Endothelial cell (in vitro differentiated cells): ENCODE data around the gene SENP6. TPM values are rescaled to one million over a fixed set of nuclear protein-coding genes. Genes with fewer than 3 reads are reported as not detected.
"Not testable (repeated sequence)": the region's sequence is repeated elsewhere in the genome, so short reads cannot be mapped to it uniquely, and the experiment has no call there.

ENCODE experiments used
- DNase-seq: peaks from one replicate; pipeline ENCODE4 v3.0.0; 2021; ENCODE audit warnings: low spot score
- H3K27ac Mint-ChIP-seq: one replicate; pipeline ENCODE4 v1.8.0; 2021; ENCODE audit warnings: mixed read lengths, inconsistent platforms; ENCODE audit not compliant: unreplicated experiment
- H3K27me3 Mint-ChIP-seq: one replicate; pipeline ENCODE4 v1.8.0; 2021; ENCODE audit warnings: mild to moderate bottlenecking, moderate library complexity, mixed read lengths, inconsistent platforms; ENCODE audit not compliant: unreplicated experiment
- H3K36me3 Mint-ChIP-seq: one replicate; pipeline ENCODE4 v1.8.0; 2021; ENCODE audit warnings: mild to moderate bottlenecking, low read depth, mixed read lengths, inconsistent platforms; ENCODE audit not compliant: unreplicated experiment
- H3K4me1 Mint-ChIP-seq: one replicate; pipeline ENCODE4 v1.8.0; 2021; ENCODE audit warnings: mild to moderate bottlenecking, mixed read lengths, inconsistent platforms; ENCODE audit not compliant: unreplicated experiment
- H3K4me3 Mint-ChIP-seq: one replicate; pipeline ENCODE4 v1.8.0; 2021; ENCODE audit warnings: mild to moderate bottlenecking, mixed read lengths, inconsistent platforms; ENCODE audit not compliant: unreplicated experiment
- H3K9me3 Mint-ChIP-seq: one replicate; pipeline ENCODE4 v1.8.0; 2021; ENCODE audit warnings: mixed read lengths, inconsistent platforms; ENCODE audit not compliant: unreplicated experiment
- total RNA-seq: library from RNA; stranded (reverse); fragmentation: NEBNext Ultra II Directional; extraction: Animal tissue kit (Norgen Biotek cat#: 25700); gene quantifications from one replicate; pipeline ENCODE4 v1.2.1, GENCODE V29; 2021; ENCODE audit not compliant: unreplicated experiment
- TF ChIP-seq, protein P1 (sequence below): fragments of 200-600 bp; sonication (generic); IDR thresholded peaks from one replicate; pipeline ENCODE4 v1.5.0; 2021; ENCODE audit warnings: antibody characterized with exemption; ENCODE audit not compliant: unreplicated experiment

The SENP6 gene
- total RNA-seq, 1 donor from 2014 or later, result 135 TPM

DNA sequence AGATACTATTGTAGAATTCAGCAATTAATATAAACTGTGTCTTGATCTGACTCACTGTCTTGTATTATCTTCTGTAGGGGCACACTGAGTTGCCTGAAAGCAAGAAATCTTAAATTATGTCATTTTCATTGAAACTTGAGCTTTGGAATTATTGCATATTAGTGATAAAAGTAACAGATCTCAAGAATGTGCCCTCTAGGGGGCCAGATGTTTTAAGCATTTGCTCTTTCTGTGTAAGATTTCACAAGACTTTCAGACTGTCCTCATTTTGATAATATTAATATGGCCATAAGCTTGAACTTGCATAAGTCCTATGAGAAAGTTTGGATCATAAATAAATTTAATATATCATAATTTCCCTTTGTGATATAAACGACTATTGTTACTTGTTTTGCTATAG, 91.9 kb downstream of the SENP6 start:
- H3K36me3 Mint-ChIP-seq, result peaks cover 19% of the 10 kb centered on the region
- no peak overlapping the region for H3K4me3 Mint-ChIP-seq
- no peak for DNase-seq
- TF ChIP-seq, protein P1, sequence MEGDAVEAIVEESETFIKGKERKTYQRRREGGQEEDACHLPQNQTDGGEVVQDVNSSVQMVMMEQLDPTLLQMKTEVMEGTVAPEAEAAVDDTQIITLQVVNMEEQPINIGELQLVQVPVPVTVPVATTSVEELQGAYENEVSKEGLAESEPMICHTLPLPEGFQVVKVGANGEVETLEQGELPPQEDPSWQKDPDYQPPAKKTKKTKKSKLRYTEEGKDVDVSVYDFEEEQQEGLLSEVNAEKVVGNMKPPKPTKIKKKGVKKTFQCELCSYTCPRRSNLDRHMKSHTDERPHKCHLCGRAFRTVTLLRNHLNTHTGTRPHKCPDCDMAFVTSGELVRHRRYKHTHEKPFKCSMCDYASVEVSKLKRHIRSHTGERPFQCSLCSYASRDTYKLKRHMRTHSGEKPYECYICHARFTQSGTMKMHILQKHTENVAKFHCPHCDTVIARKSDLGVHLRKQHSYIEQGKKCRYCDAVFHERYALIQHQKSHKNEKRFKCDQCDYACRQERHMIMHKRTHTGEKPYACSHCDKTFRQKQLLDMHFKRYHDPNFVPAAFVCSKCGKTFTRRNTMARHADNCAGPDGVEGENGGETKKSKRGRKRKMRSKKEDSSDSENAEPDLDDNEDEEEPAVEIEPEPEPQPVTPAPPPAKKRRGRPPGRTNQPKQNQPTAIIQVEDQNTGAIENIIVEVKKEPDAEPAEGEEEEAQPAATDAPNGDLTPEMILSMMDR, result peak; percentile 39
- no peaks in the 10 kb centered on the region for H3K27me3 Mint-ChIP-seq
- no peaks in the 10 kb centered on the region for H3K4me1 Mint-ChIP-seq
- H3K9me3 Mint-ChIP-seq, result no peaks in the 10 kb centered on the region
- no peak overlapping the region for H3K27ac Mint-ChIP-seq

DNA sequence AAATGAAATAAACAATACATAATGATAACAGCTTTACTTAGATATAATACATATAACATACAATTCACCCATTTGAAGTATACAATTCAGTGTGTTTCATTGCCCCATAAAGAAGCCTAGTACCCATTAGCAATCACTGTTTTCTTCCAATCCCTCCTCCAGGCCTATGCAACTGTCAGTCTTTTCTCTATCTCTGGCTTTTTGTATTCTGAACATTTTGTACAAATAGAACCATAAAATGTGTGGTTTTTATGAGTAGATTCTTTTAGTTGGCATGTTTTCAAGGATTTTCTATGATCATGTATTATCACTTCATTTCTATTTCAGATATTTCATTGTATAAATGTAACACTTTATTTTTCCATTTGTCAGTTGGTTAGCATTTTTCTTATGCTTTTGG, 92.7 kb downstream of the SENP6 start:
- Mint-ChIP-seq H3K27ac (no peak overlapping the region), H3K4me3 (no peak overlapping the region), H3K9me3 (no peaks in the 10 kb centered on the region), H3K36me3 (peaks cover 14% of the 10 kb centered on the region), H3K27me3 (peaks cover 2% of the 10 kb centered on the region), H3K4me1 (no peaks in the 10 kb centered on the region)
- TF ChIP-seq, protein P1, result no peak
- no peak for DNase-seq

DNA sequence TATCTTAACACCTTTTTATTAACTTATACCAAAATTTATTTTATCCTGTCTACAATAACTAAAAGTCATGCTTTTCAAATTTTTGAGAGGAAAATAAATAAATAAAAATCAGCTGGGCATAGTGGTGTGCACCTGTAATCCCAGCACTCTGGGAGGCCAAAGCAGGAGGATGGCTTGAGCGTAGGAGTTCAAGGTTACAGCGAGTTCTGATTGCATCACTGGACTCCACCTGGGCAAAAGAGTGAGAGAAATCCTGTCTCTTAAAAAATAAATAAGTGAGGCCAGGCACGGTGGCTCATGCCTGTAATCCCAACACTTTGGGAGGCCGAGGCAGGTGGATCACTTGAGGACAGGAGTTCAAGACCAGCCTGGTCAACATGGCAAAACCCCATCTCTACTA, 106.7 kb downstream of the SENP6 start:
- H3K9me3 Mint-ChIP-seq, DNase-seq: not testable (repeated sequence)
- H3K36me3 Mint-ChIP-seq, result peaks cover 11% of the 10 kb centered on the region

DNA sequence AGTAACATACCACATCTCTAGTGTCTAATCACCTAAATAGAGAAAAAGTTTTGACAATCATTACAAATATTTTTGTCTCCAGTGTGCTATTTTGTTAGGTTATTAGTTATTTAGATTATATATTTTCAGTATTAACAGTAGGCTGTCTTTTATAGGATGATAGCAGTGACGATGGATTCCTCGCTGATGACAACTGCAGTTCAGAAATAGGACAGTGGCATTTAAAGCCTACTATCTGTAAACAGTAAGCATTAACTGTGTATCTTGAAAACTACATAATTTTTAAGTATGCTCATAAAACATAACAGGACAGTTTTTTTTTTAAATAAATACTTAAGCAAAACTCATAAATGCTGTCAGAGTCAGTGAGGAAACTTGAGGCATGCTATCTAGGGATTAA, 109.5 kb downstream of the SENP6 start:
- H3K27me3 Mint-ChIP-seq, result no peaks in the 10 kb centered on the region
- TF ChIP-seq, protein P1, result no peak
- no peaks in the 10 kb centered on the region for H3K4me1 Mint-ChIP-seq
- no peaks in the 10 kb centered on the region for H3K36me3 Mint-ChIP-seq
- no peak overlapping the region for H3K27ac Mint-ChIP-seq
- DNase-seq, result no peak
- no peaks in the 10 kb centered on the region for H3K9me3 Mint-ChIP-seq
- H3K4me3 Mint-ChIP-seq, result no peak overlapping the region

More for the DNA sequence above, 106.7 kb downstream of the SENP6 start:
- H3K4me1 Mint-ChIP-seq, H3K27ac Mint-ChIP-seq, H3K27me3 Mint-ChIP-seq, H3K4me3 Mint-ChIP-seq: not testable (repeated sequence)

DNA sequence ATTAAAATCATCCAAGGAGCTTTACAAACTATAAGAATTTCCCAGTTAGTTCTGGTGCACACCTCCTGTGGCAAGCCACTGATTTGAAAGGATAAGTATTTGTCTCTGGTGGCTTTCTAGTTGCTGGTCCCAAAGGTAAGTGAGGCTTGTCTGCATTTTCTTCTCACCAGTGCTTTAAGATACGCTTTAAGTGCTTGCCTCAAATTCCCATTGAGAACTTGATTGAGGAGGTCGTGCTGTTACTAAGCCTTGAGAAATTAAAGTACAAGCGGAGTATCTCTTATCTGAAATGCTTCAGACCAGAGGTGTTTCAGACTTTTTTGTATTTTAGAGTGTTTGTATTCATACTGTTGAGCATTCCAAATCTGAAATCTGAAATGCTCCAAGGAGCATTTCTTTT, 117.5 kb downstream of the SENP6 start:
- H3K9me3 Mint-ChIP-seq, result no peaks in the 10 kb centered on the region
- TF ChIP-seq, protein P1, result no peak
- no peaks in the 10 kb centered on the region for H3K4me1 Mint-ChIP-seq
- H3K4me3 Mint-ChIP-seq, result no peak overlapping the region
- no peak for DNase-seq
- no peak overlapping the region for H3K27ac Mint-ChIP-seq
- H3K27me3 Mint-ChIP-seq, result no peaks in the 10 kb centered on the region
- H3K36me3 Mint-ChIP-seq, result no peaks in the 10 kb centered on the region

DNA sequence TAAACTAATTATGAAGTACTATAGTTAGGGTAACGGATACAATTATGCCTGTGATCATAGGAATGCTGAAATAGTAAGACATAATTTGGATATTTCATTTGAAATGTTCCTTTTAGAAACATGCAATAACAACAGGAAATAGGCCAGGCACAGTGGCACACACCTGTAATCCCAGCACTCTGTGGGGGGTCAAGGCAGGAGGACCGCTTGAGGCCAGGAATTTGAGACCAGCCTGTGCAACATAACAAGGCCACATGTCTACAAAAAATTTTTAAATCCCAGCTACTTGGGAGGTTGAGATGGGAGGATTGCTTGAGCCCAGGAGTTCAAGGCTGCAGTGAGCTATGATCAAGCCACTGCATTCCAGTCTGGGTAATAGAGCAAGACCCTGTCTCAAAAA, 121.7 kb downstream of the SENP6 start:
- Mint-ChIP-seq H3K27me3 (no peaks in the 10 kb centered on the region), H3K4me1 (no peaks in the 10 kb centered on the region), H3K4me3 (no peak overlapping the region), H3K36me3 (no peaks in the 10 kb centered on the region), H3K9me3 (no peaks in the 10 kb centered on the region), H3K27ac (no peak overlapping the region)
- TF ChIP-seq, protein P1, result no peak
- DNase-seq, result no peak
